ENCODE results near the gene GSX1.

GRCh38 chr13:27782151-27782550, 10.1 kb upstream of the GSX1 start:
- TF ChIP-seq, protein P1, sequence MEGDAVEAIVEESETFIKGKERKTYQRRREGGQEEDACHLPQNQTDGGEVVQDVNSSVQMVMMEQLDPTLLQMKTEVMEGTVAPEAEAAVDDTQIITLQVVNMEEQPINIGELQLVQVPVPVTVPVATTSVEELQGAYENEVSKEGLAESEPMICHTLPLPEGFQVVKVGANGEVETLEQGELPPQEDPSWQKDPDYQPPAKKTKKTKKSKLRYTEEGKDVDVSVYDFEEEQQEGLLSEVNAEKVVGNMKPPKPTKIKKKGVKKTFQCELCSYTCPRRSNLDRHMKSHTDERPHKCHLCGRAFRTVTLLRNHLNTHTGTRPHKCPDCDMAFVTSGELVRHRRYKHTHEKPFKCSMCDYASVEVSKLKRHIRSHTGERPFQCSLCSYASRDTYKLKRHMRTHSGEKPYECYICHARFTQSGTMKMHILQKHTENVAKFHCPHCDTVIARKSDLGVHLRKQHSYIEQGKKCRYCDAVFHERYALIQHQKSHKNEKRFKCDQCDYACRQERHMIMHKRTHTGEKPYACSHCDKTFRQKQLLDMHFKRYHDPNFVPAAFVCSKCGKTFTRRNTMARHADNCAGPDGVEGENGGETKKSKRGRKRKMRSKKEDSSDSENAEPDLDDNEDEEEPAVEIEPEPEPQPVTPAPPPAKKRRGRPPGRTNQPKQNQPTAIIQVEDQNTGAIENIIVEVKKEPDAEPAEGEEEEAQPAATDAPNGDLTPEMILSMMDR (IDR thresholded peaks at IDR 0.05; ENCODE audit: low read depth, low read length) = no peak
- no peak for TF ChIP-seq EZH2phosphoT487 (IDR thresholded peaks at IDR 0.05; ENCODE audit: low read depth)

All from OCI-LY3 (cell line).